PFSK-1 (cell line): ENCODE measurements around the gene SLC30A9.

ENCODE experiments used
- FOXP2 ChIP-seq: optimal IDR thresholded peaks from 2 replicates; pipeline ENCODE3; 2011; ENCODE audit warnings: borderline replicate concordance, control low read depth, inconsistent platforms; ENCODE audit not compliant: insufficient read depth; ENCODE audit errors: extremely low read length, extremely low read depth
- POLR2AphosphoS5 ChIP-seq: IDR thresholded peaks from 2 replicates; pipeline ENCODE4 v1.6.1; 2012; ENCODE audit warnings: low read depth, mild to moderate bottlenecking, control low read depth, low read length, moderate library complexity
- REST ChIP-seq, 2 experiments: IDR thresholded peaks; 2 replicates each; pipeline versions ENCODE4 v1.6.1 to v1.8.0; 2011 to 2012; ENCODE audit warnings: low read depth in 2 of 2, low read length in 2 of 2, control low read depth in 1 of 2, inconsistent platforms in 1 of 2, mild to moderate bottlenecking in 1 of 2, moderate library complexity in 1 of 2; ENCODE audit not compliant: insufficient read depth in 1 of 2
- SIN3A ChIP-seq: IDR thresholded peaks from 2 replicates; pipeline ENCODE4 v1.6.1; 2012; ENCODE audit warnings: mild to moderate bottlenecking, low read length, moderate library complexity, borderline replicate concordance; ENCODE audit not compliant: insufficient read depth
- TAF1 ChIP-seq: IDR thresholded peaks from 2 replicates; pipeline ENCODE4 v1.6.1; 2012; ENCODE audit warnings: low read length, control low read depth, borderline replicate concordance; ENCODE audit not compliant: insufficient read depth

The SLC30A9 gene

DNA sequence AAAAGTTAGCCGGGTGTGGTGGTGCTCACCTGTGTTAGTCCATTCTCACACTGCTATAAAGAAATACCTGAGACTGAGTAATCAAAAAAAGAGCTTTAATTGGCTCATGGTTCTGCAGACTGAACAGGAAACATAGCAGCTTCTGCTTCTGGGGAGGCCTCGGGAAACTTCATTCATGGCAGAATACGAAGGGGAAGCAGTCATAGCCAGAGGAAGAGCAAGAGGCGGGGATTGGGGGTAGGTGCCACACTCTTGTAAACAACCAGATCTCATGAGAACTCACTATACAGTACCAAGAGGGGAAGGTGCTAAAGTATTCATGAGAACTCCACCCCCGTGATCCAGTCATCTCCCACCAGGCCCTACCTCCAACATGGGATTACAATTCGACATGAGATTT is 98.1 kb downstream of the SLC30A9 start:
- TF ChIP-seq REST (IDR thresholded peaks at IDR 0.05; ENCODE audit: insufficient read depth in 1 of 2, low read depth in 2 of 2, low read length in 2 of 2) (no peak), SIN3A (no peak), FOXP2 (no peak), POLR2AphosphoS5 (no peak), TAF1 (no peak)

DNA sequence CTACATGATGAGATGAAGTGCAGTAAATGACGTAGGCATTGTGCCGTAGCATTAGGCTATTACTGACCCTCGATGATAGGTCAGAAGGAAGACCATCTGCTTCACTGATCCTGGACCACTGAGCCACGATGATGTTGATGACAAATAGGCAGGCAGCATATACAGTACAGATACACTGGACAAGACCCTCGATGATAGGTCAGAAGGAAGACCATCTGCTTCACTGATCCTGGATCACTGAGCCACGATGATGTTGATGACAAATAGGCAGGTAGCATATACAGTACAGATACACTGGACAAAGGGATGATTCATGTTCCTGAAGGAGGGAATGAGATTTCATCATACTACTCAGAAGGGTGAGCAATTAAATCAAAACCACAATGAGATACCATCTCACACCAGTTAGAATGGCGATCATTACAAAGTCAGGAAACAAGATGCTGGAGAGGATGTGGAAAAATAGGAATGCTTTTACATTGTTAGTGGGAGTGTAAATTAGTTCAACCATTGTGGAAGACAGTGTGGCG is 111.2 kb downstream of the SLC30A9 start:
- TF ChIP-seq POLR2AphosphoS5 (no peak), REST (IDR thresholded peaks at IDR 0.05; ENCODE audit: insufficient read depth in 1 of 2, low read depth in 2 of 2, low read length in 2 of 2) (no peak), TAF1 (no peak), SIN3A (no peak), FOXP2 (no peak)

DNA sequence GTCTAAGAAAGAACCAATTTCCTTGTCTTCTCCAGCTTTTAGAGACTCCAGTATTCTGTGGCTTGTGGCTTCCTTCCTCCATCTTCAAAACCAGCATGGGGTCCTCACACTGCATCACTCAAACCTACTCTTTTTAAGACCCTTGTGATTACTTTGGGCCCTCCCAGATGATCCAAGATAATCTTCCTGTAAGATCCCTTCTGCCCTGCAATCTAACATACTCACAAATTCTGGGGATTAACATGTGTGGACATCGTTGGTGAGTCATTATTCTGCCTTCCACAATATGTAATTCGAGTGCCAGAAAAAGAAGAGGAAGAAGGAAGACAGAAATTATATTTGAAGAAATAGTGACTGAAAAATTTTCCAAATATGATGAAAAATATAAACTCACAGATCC is 114.2 kb downstream of the SLC30A9 start:
- TF ChIP-seq FOXP2 (no peak), SIN3A (no peak), TAF1 (no peak), POLR2AphosphoS5 (no peak), REST (IDR thresholded peaks at IDR 0.05; ENCODE audit: insufficient read depth in 1 of 2, low read depth in 2 of 2, low read length in 2 of 2) (no peak)

GRCh38 chr4:42112846-42113245 is 122.5 kb downstream of the SLC30A9 start:
- TF ChIP-seq REST (IDR thresholded peaks at IDR 0.05; ENCODE audit: insufficient read depth in 1 of 2, low read depth in 2 of 2, low read length in 2 of 2) (no peak), FOXP2 (no peak), SIN3A (no peak), TAF1 (no peak), POLR2AphosphoS5 (no peak)

DNA sequence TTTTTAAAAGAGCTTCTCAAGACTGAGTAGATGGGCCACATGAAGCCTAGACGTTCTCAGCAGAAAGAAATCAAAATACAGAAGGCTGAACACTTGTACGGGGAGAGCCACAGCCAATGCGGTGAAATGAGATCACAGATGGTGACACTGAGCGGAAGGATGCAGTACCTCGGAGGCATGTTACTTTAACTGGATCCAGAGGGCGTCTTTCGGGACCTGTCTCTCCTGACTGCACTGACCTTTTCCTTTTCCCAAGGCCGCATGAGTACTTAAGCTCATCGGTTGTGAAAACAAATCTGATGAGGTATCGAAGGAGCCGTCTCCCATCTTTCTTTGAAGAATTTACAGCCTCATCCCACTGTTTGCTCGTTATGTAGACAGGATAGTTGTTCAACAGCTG is 129.6 kb downstream of the SLC30A9 start:
- TF ChIP-seq REST (IDR thresholded peaks at IDR 0.05; ENCODE audit: insufficient read depth in 1 of 2, low read depth in 2 of 2, low read length in 2 of 2) = no peak
- TF ChIP-seq POLR2AphosphoS5 = no peak
- no peak for TF ChIP-seq TAF1
- no peak for TF ChIP-seq SIN3A
- TF ChIP-seq FOXP2 = no peak
